HG02759 (cell line): ENCODE results near the gene ZNF107.
"Not testable (repeated sequence)": the region's sequence is repeated elsewhere in the genome, so short reads cannot be mapped to it uniquely, and the experiment has no call there.

Experiments
- ATAC-seq: cut with Tn5 transposase; IDR thresholded peaks from one replicate; pipeline ENCODE4 v1.9.1; 2021; ENCODE audit warnings: mild to moderate bottlenecking, moderate library complexity; ENCODE audit not compliant: unreplicated experiment

Gene ZNF107

DNA sequence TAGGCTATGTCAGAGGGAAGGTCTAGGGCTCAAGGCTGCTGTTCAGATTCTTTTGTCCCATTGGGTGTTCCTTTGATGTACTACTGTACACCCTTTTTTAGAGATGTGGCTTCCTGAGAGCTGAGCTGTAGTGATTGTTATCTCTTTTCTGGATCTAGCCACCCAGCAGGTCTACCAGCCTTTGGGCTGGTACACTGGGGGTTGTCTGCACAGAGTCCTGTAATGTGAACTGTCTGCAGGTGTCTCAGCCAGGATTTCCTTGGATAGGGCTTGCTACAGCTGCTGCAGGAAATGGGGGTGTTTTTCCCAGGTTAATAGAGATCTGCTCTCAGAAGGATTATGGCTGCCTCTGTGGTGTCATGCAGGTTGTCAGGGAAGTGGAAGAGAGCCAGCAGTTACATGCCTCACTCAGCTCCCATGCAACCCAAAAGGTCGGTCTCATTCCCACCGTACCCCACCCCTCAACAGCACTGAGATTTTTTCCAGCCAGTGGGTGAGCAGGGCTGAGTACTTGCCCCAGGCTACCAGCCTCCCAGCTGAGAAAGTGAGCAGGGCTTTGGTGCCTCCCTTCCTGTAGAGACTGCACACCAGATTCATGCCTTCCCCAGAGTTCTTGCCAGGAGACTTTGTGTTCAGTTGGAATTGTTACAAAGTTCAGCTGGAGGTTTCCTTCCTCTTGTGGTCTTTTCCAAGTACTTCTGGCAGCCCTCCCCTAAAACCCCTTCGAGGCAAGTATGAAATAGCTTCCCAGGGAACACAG lies 63.3 kb downstream of the ZNF107 start:
- no peak for ATAC-seq

DNA sequence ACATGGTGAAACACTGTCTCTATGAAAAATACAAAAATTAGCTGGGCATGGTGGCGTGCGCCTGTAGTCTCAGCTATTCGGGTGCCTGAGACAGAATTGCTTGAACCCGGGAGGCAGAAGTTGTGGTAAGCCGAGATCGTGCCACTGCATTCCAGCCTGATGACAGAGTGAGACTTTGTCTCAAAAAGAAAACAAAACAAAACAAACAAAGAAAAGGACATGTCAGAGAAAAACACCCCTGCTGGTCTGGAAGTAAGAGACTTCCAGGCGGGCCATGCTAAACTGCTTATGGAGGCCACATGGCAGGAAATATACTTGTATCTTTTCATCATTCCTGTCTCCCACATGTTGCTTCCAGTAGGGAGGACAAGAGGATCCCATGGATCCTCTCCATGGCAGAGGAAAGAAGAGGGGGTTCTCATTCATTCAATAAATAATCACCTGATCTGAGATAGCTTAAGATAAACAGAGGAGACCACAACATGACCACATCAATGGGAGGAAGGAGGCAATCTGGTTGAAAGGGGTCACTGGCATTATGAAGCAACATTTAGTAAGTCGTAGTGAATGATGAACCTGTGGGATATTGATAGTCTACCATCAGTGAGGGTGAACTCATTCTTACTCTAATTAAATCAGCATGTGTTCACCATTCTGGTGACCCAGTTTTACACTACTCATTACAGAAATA lies 67.8 kb downstream of the ZNF107 start:
- no peak for ATAC-seq

DNA sequence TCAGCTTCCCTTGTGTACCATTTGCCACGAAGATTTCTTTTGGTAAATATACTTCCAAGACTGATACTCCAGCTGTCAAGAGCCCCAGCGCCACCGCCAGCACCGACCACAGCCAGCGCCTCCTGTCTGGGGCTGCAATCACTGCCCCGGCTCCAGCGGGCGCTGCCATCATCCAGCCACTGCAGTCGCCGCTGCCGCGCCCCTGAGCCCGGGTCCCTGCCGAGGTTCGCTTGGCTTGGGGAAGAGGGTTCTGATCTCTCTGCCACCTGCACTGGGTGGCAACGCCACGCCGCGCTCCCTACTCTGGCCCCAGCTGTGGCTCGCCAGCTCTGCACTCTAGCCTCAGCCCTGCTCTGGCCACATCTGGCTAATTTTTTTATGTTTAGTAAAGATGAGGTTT lies 70.6 kb downstream of the ZNF107 start:
- no peak for ATAC-seq

GRCh38 chr7:64738403-64738802 lies 72.5 kb downstream of the ZNF107 start:
- ATAC-seq = not testable (repeated sequence)

DNA sequence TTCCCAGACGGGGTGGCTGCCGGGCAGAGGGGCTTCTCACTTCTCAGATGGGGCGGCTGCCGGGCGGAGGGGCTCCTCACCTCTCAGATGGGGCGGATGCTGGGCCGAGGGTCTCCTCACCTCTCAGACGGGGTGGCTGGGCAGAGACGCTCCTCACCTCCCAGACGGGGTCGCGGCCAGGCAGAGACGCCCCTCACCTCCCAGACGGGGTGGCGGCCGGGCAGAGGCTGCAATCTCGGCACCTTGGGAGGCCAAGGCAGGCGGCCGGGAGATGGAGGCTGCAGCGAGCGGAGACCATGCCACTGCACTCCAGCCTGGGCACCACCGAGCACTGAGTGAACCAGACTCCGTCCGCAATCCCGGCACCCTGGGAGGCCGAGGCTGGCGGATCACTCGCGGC lies 73.0 kb downstream of the ZNF107 start:
- ATAC-seq = not testable (repeated sequence)

DNA sequence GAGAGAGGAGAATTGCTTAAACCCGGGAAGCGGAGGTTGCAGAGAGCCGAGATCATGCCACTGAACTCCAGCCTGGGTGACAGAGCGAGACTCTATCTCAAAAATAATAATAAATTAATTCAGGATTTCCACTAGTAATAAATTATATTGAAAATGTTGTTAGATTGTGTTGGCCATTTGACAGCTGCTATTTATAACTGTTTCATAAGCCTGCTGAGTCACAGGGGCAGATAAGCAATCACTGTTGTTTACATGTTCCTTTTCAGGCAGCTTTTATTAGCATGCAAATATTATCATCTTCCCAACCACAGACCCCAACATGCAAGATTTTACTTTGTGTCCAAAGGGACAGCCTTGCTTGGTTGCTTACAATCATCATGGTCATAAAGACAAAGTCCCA lies 78.7 kb downstream of the ZNF107 start:
- ATAC-seq = no peak

- ATAC-seq = no peak
Observed at GRCh38 chr7:64747802-64748201, 81.9 kb downstream of the ZNF107 start.

DNA sequence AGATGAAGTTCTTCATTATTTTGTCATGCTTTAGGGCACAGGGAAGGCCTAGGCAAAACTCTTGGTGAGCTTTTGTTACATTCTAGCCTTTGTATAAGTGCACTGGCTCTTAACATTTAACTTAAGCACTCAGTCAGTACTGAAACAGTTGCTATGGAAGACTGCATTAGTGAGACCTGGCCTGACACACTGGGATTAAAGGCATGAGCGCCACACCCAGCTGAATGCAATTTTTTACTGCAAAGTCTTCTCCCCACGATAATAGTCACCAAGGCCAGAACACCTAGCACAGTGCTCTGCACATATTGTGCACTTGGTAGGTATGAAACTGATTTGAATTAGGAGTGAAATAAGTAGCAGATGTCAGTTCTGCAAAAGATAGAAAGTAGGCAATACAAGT lies 87.1 kb downstream of the ZNF107 start:
- ATAC-seq = no peak

DNA sequence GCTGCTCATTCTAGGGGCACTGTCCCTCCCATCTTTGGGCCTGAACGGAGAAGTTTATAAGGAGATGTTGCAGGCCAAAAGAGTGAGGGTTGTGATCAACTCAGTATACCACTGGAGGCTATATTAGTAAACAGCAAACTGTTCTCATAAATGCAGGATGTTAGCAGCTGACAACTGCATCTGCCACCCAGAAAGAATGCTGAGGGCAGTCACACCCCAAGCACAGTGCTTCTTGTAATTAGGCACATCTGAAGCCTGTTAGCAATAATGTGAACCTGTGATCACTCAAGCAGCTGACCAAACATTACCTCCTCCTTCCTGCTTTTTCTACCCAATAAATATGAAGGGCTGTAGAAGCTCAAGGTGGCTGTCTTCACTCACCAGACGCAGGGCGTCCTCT lies 89.9 kb downstream of the ZNF107 start:
- ATAC-seq = no peak

GRCh38 chr7:64758151-64758550 lies 92.2 kb downstream of the ZNF107 start:
- no peak for ATAC-seq
